HG02763 (cell line): ENCODE data around the gene PPP1R9A.

ENCODE experiments used
- ATAC-seq: cut with Tn5 transposase; IDR thresholded peaks from one replicate; pipeline ENCODE4 v1.9.1; 2021; ENCODE audit warnings: mild to moderate bottlenecking, moderate library complexity; ENCODE audit not compliant: unreplicated experiment

PPP1R9A gene

GRCh38 chr7:94907026-94907810, at the start of gene PPP1R9A:
Gene PPP1R9A, plus strand, starts transcription at chr7:94907594. Its CDS starts 2,520 bp downstream, at chr7:94910114.
- ATAC-seq, result no peak

GRCh38 chr7:94871132-94871531, 36.3 kb upstream of the PPP1R9A start:
- no peak for ATAC-seq

- ATAC-seq, result no peak
These were observed 34.2 kb upstream of the PPP1R9A start for GRCh38 chr7:94873239-94873638.

GRCh38 chr7:94874036-94874785, 33.2 kb upstream of the PPP1R9A start:
- ATAC-seq, result no peak

GRCh38 chr7:94875201-94875600, 32.2 kb upstream of the PPP1R9A start:
- ATAC-seq, result no peak

- ATAC-seq, result no peak
These were observed 29.4 kb upstream of the PPP1R9A start for GRCh38 chr7:94877731-94878670.

- ATAC-seq, result no peak
These were observed 24.5 kb upstream of the PPP1R9A start for GRCh38 chr7:94882891-94883290.

GRCh38 chr7:94883616-94884015, 23.8 kb upstream of the PPP1R9A start:
- ATAC-seq, result no peak

GRCh38 chr7:94888551-94888950, 18.8 kb upstream of the PPP1R9A start:
- no peak for ATAC-seq

- no peak for ATAC-seq
These were observed 18.3 kb upstream of the PPP1R9A start for GRCh38 chr7:94888995-94889523.

GRCh38 chr7:94890216-94890615, 17.2 kb upstream of the PPP1R9A start:
- no peak for ATAC-seq

GRCh38 chr7:94893661-94894060, 13.7 kb upstream of the PPP1R9A start:
- ATAC-seq, result no peak

GRCh38 chr7:94897541-94897940, 9.9 kb upstream of the PPP1R9A start:
- no peak for ATAC-seq

- ATAC-seq, result no peak
These were observed 9.1 kb upstream of the PPP1R9A start for GRCh38 chr7:94898340-94898739.

GRCh38 chr7:94901981-94902380, 5.4 kb upstream of the PPP1R9A start:
- no peak for ATAC-seq

GRCh38 chr7:94903971-94904370, 3.4 kb upstream of the PPP1R9A start:
- no peak for ATAC-seq

- no peak for ATAC-seq
These were observed 2.4 kb upstream of the PPP1R9A start for GRCh38 chr7:94904982-94905381.

- ATAC-seq, result no peak
These were observed 1.1 kb upstream of the PPP1R9A start for GRCh38 chr7:94906065-94906851.

- no peak for ATAC-seq
These were observed 473 bp downstream of the PPP1R9A start for GRCh38 chr7:94907811-94908322.
